B cell (primary cell): ENCODE measurements around the gene C1QL1.

Experiments used
- CTCF ChIP-seq: fragments of 200-600 bp; IDR thresholded peaks from one replicate; pipeline ENCODE4 v1.8.0; 2022; ENCODE audit warnings: antibody characterized with exemption, mild to moderate bottlenecking
- EZH2 ChIP-seq: IDR thresholded peaks from 2 replicates; pipeline ENCODE4 v1.6.1; 2012; ENCODE audit warnings: borderline replicate concordance, low read depth, mild to moderate bottlenecking, moderate library complexity, low read length; ENCODE audit not compliant: insufficient read depth, poor library complexity, severe bottlenecking

- no peak for TF ChIP-seq CTCF
- TF ChIP-seq EZH2: no peak
These were observed 14.1 kb upstream of the C1QL1 start for GRCh38 chr17:44982113-44982702.
